ENCODE data around the gene NAT16.

- TF ChIP-seq CTCF (IDR thresholded peaks at IDR 0.05; ENCODE audit: low read depth, low read length) (no peak), EZH2phosphoT487 (IDR thresholded peaks at IDR 0.05; ENCODE audit: low read depth) (no peak)
These were observed 8.7 kb downstream of the NAT16 start for GRCh38 chr7:101171442-101171837.

Measured in OCI-LY3 (cell line).